Fibroblast of lung (primary cell): ENCODE data around the gene LMNTD2. TPM values are rescaled to one million over a fixed set of nuclear protein-coding genes. Genes with fewer than 3 reads are reported as not detected.

Experiments
- DNase-seq, 2 donors: peaks; one replicate each; pipeline versions ENCODE4 v3.0.0 to v3.0.0-alpha.2; 2010; ENCODE audit warnings: low read depth in 2 of 2
- H2AFZ ChIP-seq: 2 replicates; pipeline ENCODE4 v1.5.1; 2012; ENCODE audit warnings: low read length, control low read depth, inconsistent platforms
- H3K27ac ChIP-seq: 2 replicates; pipeline ENCODE4 v1.5.1; 2011; ENCODE audit warnings: low read length, control low read depth; ENCODE audit not compliant: insufficient read depth
- H3K27me3 ChIP-seq: 2 replicates; pipeline ENCODE4 v1.5.1; 2011; ENCODE audit warnings: mild to moderate bottlenecking, low read length; ENCODE audit not compliant: control insufficient read depth, insufficient read depth
- H3K36me3 ChIP-seq: 2 replicates; pipeline ENCODE4 v1.5.1; 2011; ENCODE audit warnings: low read length; ENCODE audit not compliant: control insufficient read depth, insufficient read depth
- H3K4me1 ChIP-seq: 2 replicates; pipeline ENCODE4 v1.5.1; 2011; ENCODE audit warnings: low read length; ENCODE audit not compliant: control insufficient read depth, insufficient read depth; ENCODE audit errors: extremely low read depth
- H3K4me2 ChIP-seq: 2 replicates; pipeline ENCODE4 v1.5.1; 2011; ENCODE audit warnings: low read length, control low read depth; ENCODE audit not compliant: insufficient read depth; ENCODE audit errors: extremely low read depth
- H3K4me3 ChIP-seq, 4 experiments: fragments of 200-600 bp in 1 of 4; sonication (generic) in 1 of 4; replicated peaks in 1 of 4; 2 replicates each; pipeline ENCODE4 v1.5.1; 2011 to 2016; ENCODE audit warnings: low read length in 4 of 4, low read depth in 3 of 4, mild to moderate bottlenecking in 3 of 4, control low read depth in 2 of 4, inconsistent platforms in 1 of 4, mixed read lengths in 1 of 4; ENCODE audit not compliant: insufficient read depth in 1 of 4; ENCODE audit errors: control extremely low read depth in 1 of 4
- H3K79me2 ChIP-seq: 2 replicates; pipeline ENCODE4 v1.5.1; 2012; ENCODE audit warnings: mild to moderate bottlenecking, low read length, inconsistent platforms; ENCODE audit not compliant: control insufficient read depth, insufficient read depth
- H3K9ac ChIP-seq: 2 replicates; pipeline ENCODE4 v1.5.1; 2011; ENCODE audit warnings: mild to moderate bottlenecking, low read length, control low read depth; ENCODE audit not compliant: insufficient read depth
- H3K9me3 ChIP-seq: 2 replicates; pipeline ENCODE4 v1.5.1; 2012; ENCODE audit warnings: low read depth, low read length; ENCODE audit not compliant: control insufficient read depth, insufficient read depth
- H4K20me1 ChIP-seq: 2 replicates; pipeline ENCODE4 v1.5.1; 2011; ENCODE audit warnings: low read length; ENCODE audit not compliant: control insufficient read depth, insufficient read depth; ENCODE audit errors: extremely low read depth
- CTCF ChIP-seq, 2 donors: IDR thresholded peaks in 1 of 2; conservative IDR thresholded peaks in 1 of 2; 1 replicate in 1 of 2; 2 replicates in 1 of 2; pipeline ENCODE4 v1.5.1; 2011 to 2012; ENCODE audit warnings: low read length in 2 of 2, control low read depth in 1 of 2, inconsistent platforms in 1 of 2, low read depth in 1 of 2, mild to moderate bottlenecking in 1 of 2
- EZH2 ChIP-seq: IDR thresholded peaks from 2 replicates; pipeline ENCODE4 v1.5.1; 2012; ENCODE audit warnings: low read length, control low read depth, mild to moderate bottlenecking; ENCODE audit errors: missing control alignments
- polyA plus RNA-seq, 2 donors: library from polyadenylated mRNA; depleted of rRNA in 1 of 2; stranded (reverse) in 1 of 2; unstranded in 1 of 2; fragments of >200 nt; gene quantifications; 2 replicates each; pipeline ENCODE4 v1.2.1, GENCODE V29; 2011 to 2012; ENCODE audit warnings: missing spikeins in 1 of 2
- total RNA-seq: library from RNA; depleted of rRNA; stranded (reverse); fragments of >200 nt; gene quantifications from 2 replicates; pipeline ENCODE4 v1.2.1, GENCODE V29; 2014

LMNTD2 gene
- total and polyA plus RNA-seq, 2 donors (not counting 1 experiment from before 2014, with no cell fraction given), result 0.08 to 0.17 TPM

- no peaks in the 10 kb centered on the region for H4K20me1 ChIP-seq
- TF ChIP-seq CTCF (conservative IDR thresholded peaks at IDR 0.05 in 1 of 2, IDR thresholded peaks at IDR 0.05 in 1 of 2; ENCODE audit: low read depth in 1 of 2, low read length in 2 of 2) (no peak), EZH2 (no peak)
- peaks cover 3% of the 10 kb centered on the region for H3K4me1 ChIP-seq
- no peak overlapping the region for H3K27ac ChIP-seq
- H3K79me2 ChIP-seq, result peaks cover 67% of the 10 kb centered on the region
- no peak overlapping the region for H2AFZ ChIP-seq
- no peak overlapping the region for H3K4me3 ChIP-seq
- peaks cover 15% of the 10 kb centered on the region for H3K36me3 ChIP-seq
- H3K4me2 ChIP-seq, result no peak overlapping the region
- no peak for DNase-seq
- no peaks in the 10 kb centered on the region for H3K27me3 ChIP-seq
- no peaks in the 10 kb centered on the region for H3K9me3 ChIP-seq
- H3K9ac ChIP-seq, result no peak overlapping the region
Measured at GRCh38 chr11:581342-581741, 20.8 kb upstream of the LMNTD2 start.

GRCh38 chr11:579830-580601 is 19.5 kb upstream of the LMNTD2 start:
- Histone ChIP-seq H3K9me3 (no peaks in the 10 kb centered on the region), H4K20me1 (no peaks in the 10 kb centered on the region), H3K27ac (no peak overlapping the region), H3K4me3 (no peak overlapping the region), H3K4me2 (no peak overlapping the region), H3K27me3 (no peaks in the 10 kb centered on the region), H2AFZ (no peak overlapping the region), H3K4me1 (peaks cover 3% of the 10 kb centered on the region), H3K9ac (no peak overlapping the region), H3K36me3 (peaks cover 14% of the 10 kb centered on the region), H3K79me2 (peaks cover 67% of the 10 kb centered on the region)
- peak in 1 of 2 donors; percentile 27 for DNase-seq
- TF ChIP-seq CTCF (conservative IDR thresholded peaks at IDR 0.05 in 1 of 2, IDR thresholded peaks at IDR 0.05 in 1 of 2; ENCODE audit: low read depth in 1 of 2, low read length in 2 of 2) (no peak), EZH2 (no peak)

GRCh38 chr11:578276-579035 is 17.9 kb upstream of the LMNTD2 start:
- H3K9ac ChIP-seq, result no peak overlapping the region
- peaks cover 10% of the 10 kb centered on the region for H3K36me3 ChIP-seq
- DNase-seq, result no peak

More at GRCh38 chr11:578276-579035, 17.9 kb upstream of the LMNTD2 start:
- peak overlapping the region; percentile 76 to 96 (median 95) for H3K4me3 ChIP-seq
- no peak overlapping the region for H3K27ac ChIP-seq
- peaks cover 3% of the 10 kb centered on the region for H3K4me1 ChIP-seq
- H3K27me3 ChIP-seq, result no peaks in the 10 kb centered on the region
- no peak for TF ChIP-seq EZH2
- no peak for TF ChIP-seq CTCF (conservative IDR thresholded peaks at IDR 0.05 in 1 of 2, IDR thresholded peaks at IDR 0.05 in 1 of 2; ENCODE audit: low read depth in 1 of 2, low read length in 2 of 2)
- H3K9me3 ChIP-seq, result no peaks in the 10 kb centered on the region
- peak overlapping the region; percentile 95 for H3K4me2 ChIP-seq
- H4K20me1 ChIP-seq, result no peaks in the 10 kb centered on the region
- no peak overlapping the region for H2AFZ ChIP-seq
- H3K79me2 ChIP-seq, result peaks cover 57% of the 10 kb centered on the region
